Activated naive CD4-positive, alpha-beta T cell (primary cell): ENCODE results near the gene TCEANC2.

Experiments used
- DNase-seq, 4 experiments: peaks; one replicate each; lab custom pipeline; 2025; lab: John Stamatoyannopoulos, UW

The TCEANC2 gene

GRCh38 chr1:54136269-54136896 lies 83.0 kb downstream of the TCEANC2 start:
- DNase-seq, result no peak

DNA sequence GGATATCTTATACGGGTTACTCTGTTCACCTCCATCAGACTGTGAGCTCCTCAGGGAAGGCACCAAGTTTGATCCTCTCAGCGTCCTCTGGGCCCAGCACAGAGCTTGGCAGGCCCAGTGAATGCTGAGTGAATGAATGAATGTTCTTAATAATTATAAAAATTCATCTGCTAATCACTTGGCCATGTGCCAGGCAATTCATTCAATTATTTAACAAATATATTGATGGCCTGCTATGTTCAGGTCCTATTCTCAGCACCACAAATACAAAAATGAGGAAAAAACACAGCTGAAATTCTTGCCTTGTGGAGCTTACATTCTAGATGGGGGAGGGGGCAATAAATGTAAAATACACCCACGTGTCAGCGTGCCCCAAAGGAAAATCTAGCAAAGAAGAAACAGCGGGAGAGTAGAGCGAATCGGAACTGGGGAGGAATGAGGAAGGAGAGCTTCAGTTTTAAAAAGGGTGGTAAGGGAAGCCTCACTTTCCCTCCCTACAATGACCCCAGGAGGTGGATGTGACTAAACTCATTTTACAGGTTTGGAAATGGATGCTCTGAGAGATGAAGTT lies 83.6 kb downstream of the TCEANC2 start:
- no peak for DNase-seq

- no peak for DNase-seq
Measured at GRCh38 chr1:54137534-54138061, 84.2 kb downstream of the TCEANC2 start.

DNA sequence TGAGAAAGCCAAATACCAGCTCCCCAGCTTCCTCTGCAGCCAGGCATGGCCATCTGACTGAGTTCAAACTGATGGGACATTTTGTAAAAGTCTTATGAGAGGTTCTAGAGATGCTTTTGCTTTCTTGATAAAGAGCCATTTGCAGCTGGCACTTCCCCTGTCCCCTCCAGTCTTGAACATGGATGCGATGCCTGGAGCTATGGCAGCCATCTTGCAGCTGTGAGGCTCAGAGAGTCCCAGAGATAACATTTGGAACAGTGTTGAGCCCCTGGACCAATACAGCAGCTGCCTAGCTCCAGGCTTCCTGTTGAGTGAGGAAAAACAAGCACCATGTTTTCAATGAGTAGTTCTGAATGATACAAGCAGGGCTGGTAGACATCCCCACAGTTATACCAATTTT lies 85.6 kb downstream of the TCEANC2 start:
- DNase-seq, result no peak

GRCh38 chr1:54139711-54140110 lies 86.3 kb downstream of the TCEANC2 start:
- DNase-seq, result no peak

GRCh38 chr1:54142146-54142900 lies 88.9 kb downstream of the TCEANC2 start:
- no peak for DNase-seq

- no peak for DNase-seq
Measured at GRCh38 chr1:54144366-54144765, 91.0 kb downstream of the TCEANC2 start.

- DNase-seq, result no peak
Measured at GRCh38 chr1:54149734-54150133, 96.3 kb downstream of the TCEANC2 start.

- no peak for DNase-seq
Measured at GRCh38 chr1:54151013-54151412, 97.6 kb downstream of the TCEANC2 start.

DNA sequence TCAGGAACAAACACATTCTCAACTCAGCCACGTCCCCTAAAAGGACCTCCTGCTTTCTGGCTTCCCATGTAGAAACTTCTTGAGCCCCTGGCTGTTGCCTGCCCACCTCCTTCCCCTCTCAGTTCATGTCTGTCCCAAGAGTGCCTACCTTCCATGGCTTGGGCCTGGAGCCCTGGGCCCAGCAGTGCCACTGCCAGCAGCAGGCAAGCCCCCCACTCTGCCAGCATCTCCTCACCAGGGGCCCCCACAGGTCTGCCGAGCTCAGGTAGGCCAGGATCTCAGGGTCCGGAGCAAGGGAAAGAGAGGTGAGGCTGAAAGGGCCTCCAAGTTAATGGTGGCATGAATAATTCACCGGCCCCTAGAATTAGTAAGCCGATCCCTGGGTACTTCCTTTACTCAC lies 99.3 kb downstream of the TCEANC2 start, which contains the start of gene CDCP2:
TSS of gene CDCP2 (minus strand) at position 305 of the 400 bp plus-strand sequence. CDS start at position 227, 78 bp downstream.
- no peak for DNase-seq

DNA sequence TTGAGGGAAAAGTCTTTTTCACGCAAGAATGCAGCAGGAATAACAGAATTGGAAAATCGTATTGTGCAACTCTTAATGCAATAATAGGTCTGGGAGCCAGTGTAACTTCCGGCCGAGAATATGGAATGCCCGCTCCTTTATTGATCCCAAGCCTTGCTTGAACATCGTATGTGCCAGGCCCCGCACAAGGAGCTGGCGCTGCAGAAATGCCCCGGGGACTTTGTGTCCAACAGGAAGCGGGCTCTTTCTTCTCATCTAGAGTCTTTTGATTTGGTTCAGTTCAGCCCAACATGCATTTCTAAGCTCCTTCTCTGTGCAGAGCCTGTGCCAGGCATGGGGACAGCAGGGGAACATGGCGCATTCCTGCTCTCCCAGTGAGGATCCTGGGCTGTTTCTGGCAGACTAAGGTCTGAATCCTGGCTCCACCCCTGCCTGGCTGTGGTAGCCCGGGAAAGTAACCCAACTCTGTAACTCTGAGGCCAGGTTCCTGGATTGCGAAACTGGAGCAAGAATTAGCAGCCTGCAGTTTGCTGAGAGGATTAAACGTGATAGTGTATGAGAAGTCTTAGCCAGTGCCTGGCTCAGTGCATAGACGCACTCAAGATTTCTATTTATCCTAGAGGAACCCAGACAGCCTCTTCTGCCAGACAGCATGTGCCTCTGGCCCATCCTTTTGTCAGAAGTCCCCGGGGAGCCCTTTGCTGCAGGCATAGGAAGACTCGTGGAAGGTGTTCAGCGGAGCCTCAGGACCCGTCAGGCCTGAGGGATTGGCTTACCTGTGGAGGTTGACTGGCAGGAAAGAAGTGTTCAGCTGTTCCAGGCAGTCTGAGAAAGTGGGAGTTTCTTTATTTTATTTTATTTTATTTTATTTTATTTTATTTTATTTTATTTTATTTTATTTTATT lies 100.4 kb downstream of the TCEANC2 start:
- DNase-seq, result no peak
